Measurements from ENCODE around the gene LRRC15. TPM values are rescaled to one million over a fixed set of nuclear protein-coding genes. Genes with fewer than 3 reads are reported as not detected.

The LRRC15 gene
- total RNA-seq, 1 experiment from 2014 or later = 0.07 TPM

DNA sequence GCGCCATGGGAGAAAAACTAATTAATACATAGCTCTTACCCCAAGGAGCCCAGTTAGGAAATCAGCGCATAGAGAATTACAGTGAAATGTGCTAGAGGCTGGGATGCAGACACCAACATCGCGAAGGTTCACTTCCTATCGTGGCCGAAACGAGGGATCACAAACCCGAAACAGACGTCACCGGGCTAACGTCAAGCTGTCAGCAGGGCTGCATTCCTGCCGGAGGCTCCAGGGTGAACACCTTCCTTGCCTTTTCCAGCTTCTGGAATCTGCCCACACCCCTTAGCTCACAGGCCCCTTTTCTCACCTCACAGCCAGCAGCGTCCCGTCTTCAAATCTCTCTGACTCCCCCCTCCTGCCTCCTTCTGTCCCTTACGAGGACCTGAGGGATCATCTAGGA, 16.5 kb upstream of the LRRC15 start (continued):
- TF ChIP-seq, protein P1, sequence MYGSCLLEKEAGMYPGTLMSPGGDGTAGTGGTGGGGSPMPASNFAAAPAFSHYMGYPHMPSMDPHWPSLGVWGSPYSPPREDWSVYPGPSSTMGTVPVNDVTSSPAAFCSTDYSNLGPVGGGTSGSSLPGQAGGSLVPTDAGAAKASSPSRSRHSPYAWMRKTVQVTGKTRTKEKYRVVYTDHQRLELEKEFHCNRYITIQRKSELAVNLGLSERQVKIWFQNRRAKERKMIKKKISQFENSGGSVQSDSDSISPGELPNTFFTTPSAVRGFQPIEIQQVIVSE (CRISPR knock-in tag; IDR thresholded peaks at IDR 0.05; ENCODE audit: borderline replicate concordance) = no peak
- TF ChIP-seq PRRX2 (CRISPR knock-in tag; IDR thresholded peaks at IDR 0.05) = no peak
- no peak for TF ChIP-seq NFE2L1 (CRISPR knock-in tag; IDR thresholded peaks at IDR 0.05)
- TF ChIP-seq JAZF1 (CRISPR knock-in tag; IDR thresholded peaks at IDR 0.05) = no peak
- TF ChIP-seq TCF7 (CRISPR knock-in tag; IDR thresholded peaks at IDR 0.05; ENCODE audit: low read depth) = no peak

DNA sequence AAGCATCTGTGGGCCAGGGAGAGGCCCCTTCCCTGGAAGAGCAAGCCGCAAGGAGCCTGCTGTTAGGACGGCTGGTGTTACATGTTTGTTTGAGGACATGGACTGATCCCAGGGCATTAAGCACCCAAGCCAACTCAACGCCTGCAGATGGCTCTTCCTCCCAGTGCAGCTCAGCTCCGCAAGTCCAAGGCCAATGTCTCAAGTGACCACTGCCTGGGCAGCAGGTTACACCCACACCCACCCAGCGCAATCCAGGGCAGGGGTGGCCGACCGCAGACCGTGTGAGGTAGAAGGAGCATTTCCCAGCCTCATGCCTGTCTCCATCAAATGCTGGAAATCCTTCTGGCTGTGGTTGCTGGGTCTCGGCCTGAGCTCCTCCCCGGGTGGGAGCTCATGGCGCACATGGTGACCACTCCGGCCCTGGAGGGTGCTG, 15.0 kb upstream of the LRRC15 start:
- ChIA-PET CTCF (interaction anchor here (2.7 kb wide), 1 partner anchor 41 kb away, joined by 9 read pairs; no protein-coding TSS in a partner anchor), POLR2A (no interaction called here)
- DNase-seq (ENCODE audit: low spot score) (no peak), ATAC-seq (no peak)
- Mint-ChIP-seq H3K27me3 (ENCODE audit: low read depth) (no peaks in the 10 kb centered on the region; the same call in 1 of the 2 replicates), H3K36me3 (no peaks in the 10 kb centered on the region; the same call in 1 of the 2 replicates), H3K27ac (no peak overlapping the region), H3K4me3 (no peak overlapping the region), H3K9me3 (peaks cover 3% of the 10 kb centered on the region), H3K4me1 (peaks cover 43% of the 10 kb centered on the region)
- TF ChIP-seq, protein P1 (CRISPR knock-in tag; IDR thresholded peaks at IDR 0.05; ENCODE audit: borderline replicate concordance) = no peak
- TF ChIP-seq, protein P2, sequence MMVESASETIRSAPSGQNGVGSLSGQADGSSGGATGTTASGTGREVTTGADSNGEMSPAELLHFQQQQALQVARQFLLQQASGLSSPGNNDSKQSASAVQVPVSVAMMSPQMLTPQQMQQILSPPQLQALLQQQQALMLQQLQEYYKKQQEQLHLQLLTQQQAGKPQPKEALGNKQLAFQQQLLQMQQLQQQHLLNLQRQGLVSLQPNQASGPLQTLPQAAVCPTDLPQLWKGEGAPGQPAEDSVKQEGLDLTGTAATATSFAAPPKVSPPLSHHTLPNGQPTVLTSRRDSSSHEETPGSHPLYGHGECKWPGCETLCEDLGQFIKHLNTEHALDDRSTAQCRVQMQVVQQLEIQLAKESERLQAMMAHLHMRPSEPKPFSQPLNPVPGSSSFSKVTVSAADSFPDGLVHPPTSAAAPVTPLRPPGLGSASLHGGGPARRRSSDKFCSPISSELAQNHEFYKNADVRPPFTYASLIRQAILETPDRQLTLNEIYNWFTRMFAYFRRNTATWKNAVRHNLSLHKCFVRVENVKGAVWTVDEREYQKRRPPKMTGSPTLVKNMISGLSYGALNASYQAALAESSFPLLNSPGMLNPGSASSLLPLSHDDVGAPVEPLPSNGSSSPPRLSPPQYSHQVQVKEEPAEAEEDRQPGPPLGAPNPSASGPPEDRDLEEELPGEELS (CRISPR knock-in tag; IDR thresholded peaks at IDR 0.05) = no peak
- TF ChIP-seq TEAD1 (CRISPR knock-in tag; IDR thresholded peaks at IDR 0.05) (no peak), GABPB1 (CRISPR knock-in tag; IDR thresholded peaks at IDR 0.05) (no peak), ZNF416 (CRISPR knock-in tag; IDR thresholded peaks at IDR 0.05) (no peak), SP1 (CRISPR knock-in tag; conservative IDR thresholded peaks at IDR 0.05) (no peak)

DNA sequence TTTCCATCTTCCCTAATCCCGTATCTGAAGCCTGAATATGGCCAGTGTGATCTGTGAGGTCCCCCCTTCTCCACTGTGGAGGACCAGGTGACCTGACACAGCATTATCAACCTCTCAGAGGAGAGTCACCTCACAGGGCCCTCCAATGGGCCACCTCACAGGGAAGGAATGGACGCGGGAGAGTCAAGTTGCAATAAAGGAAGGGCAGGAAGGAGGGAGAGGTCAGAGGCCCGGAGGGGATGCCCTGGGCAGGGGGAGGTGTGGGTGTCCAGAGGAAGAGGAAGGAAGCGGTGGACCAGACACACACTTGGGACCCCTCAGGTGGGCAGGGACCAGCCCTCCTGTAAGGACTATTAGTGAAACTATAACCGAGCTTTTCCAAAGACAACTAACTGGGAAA, 14.6 kb upstream of the LRRC15 start:
- no peak for ATAC-seq

More for the DNA sequence above, 14.6 kb upstream of the LRRC15 start:
- no peak overlapping the region for H3K4me3 Mint-ChIP-seq
- no peak overlapping the region for H3K27ac Mint-ChIP-seq
- POLR2A ChIA-PET = no interaction called here
- no peaks in the 10 kb centered on the region for H3K9me3 Mint-ChIP-seq
- DNase-seq (ENCODE audit: low spot score) = no peak
- peaks cover 43% of the 10 kb centered on the region for H3K4me1 Mint-ChIP-seq
- no peak for TF ChIP-seq GABPB1 (CRISPR knock-in tag; IDR thresholded peaks at IDR 0.05)
- TF ChIP-seq ZNF396 (CRISPR knock-in tag; IDR thresholded peaks at IDR 0.05; ENCODE audit: borderline replicate concordance) = no peak
- no peak for TF ChIP-seq ZNF121 (CRISPR knock-in tag; IDR thresholded peaks at IDR 0.05)
- TF ChIP-seq, protein P3, sequence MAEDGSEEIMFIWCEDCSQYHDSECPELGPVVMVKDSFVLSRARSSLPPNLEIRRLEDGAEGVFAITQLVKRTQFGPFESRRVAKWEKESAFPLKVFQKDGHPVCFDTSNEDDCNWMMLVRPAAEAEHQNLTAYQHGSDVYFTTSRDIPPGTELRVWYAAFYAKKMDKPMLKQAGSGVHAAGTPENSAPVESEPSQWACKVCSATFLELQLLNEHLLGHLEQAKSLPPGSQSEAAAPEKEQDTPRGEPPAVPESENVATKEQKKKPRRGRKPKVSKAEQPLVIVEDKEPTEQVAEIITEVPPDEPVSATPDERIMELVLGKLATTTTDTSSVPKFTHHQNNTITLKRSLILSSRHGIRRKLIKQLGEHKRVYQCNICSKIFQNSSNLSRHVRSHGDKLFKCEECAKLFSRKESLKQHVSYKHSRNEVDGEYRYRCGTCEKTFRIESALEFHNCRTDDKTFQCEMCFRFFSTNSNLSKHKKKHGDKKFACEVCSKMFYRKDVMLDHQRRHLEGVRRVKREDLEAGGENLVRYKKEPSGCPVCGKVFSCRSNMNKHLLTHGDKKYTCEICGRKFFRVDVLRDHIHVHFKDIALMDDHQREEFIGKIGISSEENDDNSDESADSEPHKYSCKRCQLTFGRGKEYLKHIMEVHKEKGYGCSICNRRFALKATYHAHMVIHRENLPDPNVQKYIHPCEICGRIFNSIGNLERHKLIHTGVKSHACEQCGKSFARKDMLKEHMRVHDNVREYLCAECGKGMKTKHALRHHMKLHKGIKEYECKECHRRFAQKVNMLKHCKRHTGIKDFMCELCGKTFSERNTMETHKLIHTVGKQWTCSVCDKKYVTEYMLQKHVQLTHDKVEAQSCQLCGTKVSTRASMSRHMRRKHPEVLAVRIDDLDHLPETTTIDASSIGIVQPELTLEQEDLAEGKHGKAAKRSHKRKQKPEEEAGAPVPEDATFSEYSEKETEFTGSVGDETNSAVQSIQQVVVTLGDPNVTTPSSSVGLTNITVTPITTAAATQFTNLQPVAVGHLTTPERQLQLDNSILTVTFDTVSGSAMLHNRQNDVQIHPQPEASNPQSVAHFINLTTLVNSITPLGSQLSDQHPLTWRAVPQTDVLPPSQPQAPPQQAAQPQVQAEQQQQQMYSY (CRISPR knock-in tag; IDR thresholded peaks at IDR 0.05) = no peak
- no peak for TF ChIP-seq KAT7 (CRISPR knock-in tag; IDR thresholded peaks at IDR 0.05; ENCODE audit: borderline replicate concordance)
- TF ChIP-seq, protein P4, sequence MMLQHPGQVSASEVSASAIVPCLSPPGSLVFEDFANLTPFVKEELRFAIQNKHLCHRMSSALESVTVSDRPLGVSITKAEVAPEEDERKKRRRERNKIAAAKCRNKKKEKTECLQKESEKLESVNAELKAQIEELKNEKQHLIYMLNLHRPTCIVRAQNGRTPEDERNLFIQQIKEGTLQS (CRISPR knock-in tag; conservative IDR thresholded peaks at IDR 0.05) = no peak
- TF ChIP-seq, protein P5, sequence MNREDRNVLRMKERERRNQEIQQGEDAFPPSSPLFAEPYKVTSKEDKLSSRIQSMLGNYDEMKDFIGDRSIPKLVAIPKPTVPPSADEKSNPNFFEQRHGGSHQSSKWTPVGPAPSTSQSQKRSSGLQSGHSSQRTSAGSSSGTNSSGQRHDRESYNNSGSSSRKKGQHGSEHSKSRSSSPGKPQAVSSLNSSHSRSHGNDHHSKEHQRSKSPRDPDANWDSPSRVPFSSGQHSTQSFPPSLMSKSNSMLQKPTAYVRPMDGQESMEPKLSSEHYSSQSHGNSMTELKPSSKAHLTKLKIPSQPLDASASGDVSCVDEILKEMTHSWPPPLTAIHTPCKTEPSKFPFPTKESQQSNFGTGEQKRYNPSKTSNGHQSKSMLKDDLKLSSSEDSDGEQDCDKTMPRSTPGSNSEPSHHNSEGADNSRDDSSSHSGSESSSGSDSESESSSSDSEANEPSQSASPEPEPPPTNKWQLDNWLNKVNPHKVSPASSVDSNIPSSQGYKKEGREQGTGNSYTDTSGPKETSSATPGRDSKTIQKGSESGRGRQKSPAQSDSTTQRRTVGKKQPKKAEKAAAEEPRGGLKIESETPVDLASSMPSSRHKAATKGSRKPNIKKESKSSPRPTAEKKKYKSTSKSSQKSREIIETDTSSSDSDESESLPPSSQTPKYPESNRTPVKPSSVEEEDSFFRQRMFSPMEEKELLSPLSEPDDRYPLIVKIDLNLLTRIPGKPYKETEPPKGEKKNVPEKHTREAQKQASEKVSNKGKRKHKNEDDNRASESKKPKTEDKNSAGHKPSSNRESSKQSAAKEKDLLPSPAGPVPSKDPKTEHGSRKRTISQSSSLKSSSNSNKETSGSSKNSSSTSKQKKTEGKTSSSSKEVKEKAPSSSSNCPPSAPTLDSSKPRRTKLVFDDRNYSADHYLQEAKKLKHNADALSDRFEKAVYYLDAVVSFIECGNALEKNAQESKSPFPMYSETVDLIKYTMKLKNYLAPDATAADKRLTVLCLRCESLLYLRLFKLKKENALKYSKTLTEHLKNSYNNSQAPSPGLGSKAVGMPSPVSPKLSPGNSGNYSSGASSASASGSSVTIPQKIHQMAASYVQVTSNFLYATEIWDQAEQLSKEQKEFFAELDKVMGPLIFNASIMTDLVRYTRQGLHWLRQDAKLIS (CRISPR knock-in tag; IDR thresholded peaks at IDR 0.05; ENCODE audit: borderline replicate concordance) = no peak
- no peaks in the 10 kb centered on the region for H3K36me3 Mint-ChIP-seq
- CTCF ChIA-PET = interaction anchor here (2.7 kb wide), 1 partner anchor 40 kb away, joined by 9 read pairs; no protein-coding TSS in a partner anchor
- no peaks in the 10 kb centered on the region; the same call in 1 of the 2 replicates for H3K27me3 Mint-ChIP-seq (ENCODE audit: low read depth)

Measured in WTC11 (cell line).